ENCODE results near the gene WIPI1. TPM values are rescaled to one million over a fixed set of nuclear protein-coding genes. Genes with fewer than 3 reads are reported as not detected.

The WIPI1 gene
- total and polyA plus RNA-seq, 10 of the 15 experiments (the other 5 are each of a cell fraction or from before 2014, with no cell fraction given): 6.5 to 44.5 (median 26.2) TPM

DNA sequence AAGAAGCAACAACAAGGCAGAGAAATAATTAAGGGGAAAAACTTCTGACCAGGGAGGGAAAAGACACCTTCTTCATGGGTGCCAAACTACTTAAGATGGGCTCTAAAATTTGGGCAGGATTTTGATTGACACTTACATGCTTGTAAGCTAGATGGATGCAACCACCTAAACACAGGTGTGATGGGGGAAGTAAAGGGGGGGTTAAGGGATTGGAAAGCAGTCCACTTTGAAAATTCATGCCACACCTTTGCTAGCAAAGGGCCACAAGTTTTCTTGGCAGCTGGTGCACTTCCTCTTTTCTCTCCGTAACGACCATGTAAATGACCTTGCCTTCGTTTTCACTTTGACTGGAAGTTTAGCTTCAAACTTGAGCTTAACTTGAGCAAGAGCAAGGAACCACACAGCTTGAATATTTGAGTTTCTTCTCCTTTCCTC, 40.6 kb upstream of the WIPI1 start:
- Histone ChIP-seq H3K4me1 (ENCODE audit: control insufficient read depth, insufficient read depth, low read length) (peaks cover 26% of the 10 kb centered on the region), H3K4me2 (ENCODE audit: control insufficient read depth, insufficient read depth) (peak overlapping the region; percentile 84), H3K27me3 (replicated peaks in 1 of 2; ENCODE audit: control insufficient read depth in 2 of 2, insufficient read depth in 2 of 2, low read length in 1 of 2) (no peaks in the 10 kb centered on the region), H2AFZ (ENCODE audit: control insufficient read depth, low read depth, low read length) (no peak overlapping the region; the same call in 1 of the 2 replicates), H3K27ac (ENCODE audit: control insufficient read depth, insufficient read depth) (peak overlapping the region; percentile 82), H3K9ac (ENCODE audit: control insufficient read depth, insufficient read depth, low read length) (no peak overlapping the region), H3K9me3 (replicated peaks; ENCODE audit: control insufficient read depth, insufficient read depth, low read length) (no peaks in the 10 kb centered on the region), H4K20me1 (ENCODE audit: control insufficient read depth, insufficient read depth) (no peaks in the 10 kb centered on the region), H3K4me3 (peak overlapping the region; percentile 18; the same call in 1 of the 2 replicates), H3K36me3 (ENCODE audit: control insufficient read depth in 2 of 2, insufficient read depth in 2 of 2, low read length in 1 of 2) (no peaks in the 10 kb centered on the region), H3K79me2 (ENCODE audit: control insufficient read depth, insufficient read depth, low read length) (no peaks in the 10 kb centered on the region)
- DNase-seq (ENCODE audit: low read depth, low spot score) (peak; percentile 94), FAIRE-seq (peak; percentile 98), ATAC-seq (peak; percentile 94)
- intact Hi-C loops (cut with micrococcal nuclease; ENCODE audit: unreplicated experiment) (loop anchor here (1.0 kb wide), 1 partner anchor 14 kb away; the partner anchor contains the start of gene PRKAR1A), in situ Hi-C loops (cut with MboI) (no loop called here)
- POLR2A ChIA-PET: interaction anchor here (0.6 to 4.4 kb wide), 14 partner anchors 9 to 327 kb away, joined by 3 to 46 read pairs (median 5); partner anchors contain the start of gene PRKAR1A
- SMC1A ChIA-PET (ENCODE audit: uncharacterized antibody, unreplicated experiment): interaction anchor here (0.6 to 8.3 kb wide), 26 partner anchors 9 to 727 kb away, joined by 3 to 97 read pairs (median 5); partner anchors contain the start of gene PRKAR1A
- WGBS (ENCODE audit: insufficient coverage, insufficient replicate concordance, low lambda C conversion rate, missing lambda C conversion rate): 0% methylated on average over 3 of the region's 3 CpGs
- CTCF ChIA-PET: interaction anchor here (0.9 to 6.2 kb wide), 20 partner anchors 9 to 478 kb away, joined by 3 to 59 read pairs (median 4); partner anchors contain the start of genes PRKAR1A and WIPI1
- RAD21 ChIA-PET (ENCODE audit: unreplicated experiment): interaction anchor here (0.6 to 3.1 kb wide), 14 partner anchors 9 to 848 kb away, joined by 3 to 43 read pairs (median 4); partner anchors contain the start of genes AMZ2, PRKAR1A and WIPI1
- no TSS peak for BruUV-seq (replicated peaks)
- TF ChIP-seq CHD4 (IDR thresholded peaks at IDR 0.05): no peak
- no peak for TF ChIP-seq ZNF384 (IDR thresholded peaks at IDR 0.05; ENCODE audit: borderline replicate concordance, low read depth, low read length)
- TF ChIP-seq, protein P1, sequence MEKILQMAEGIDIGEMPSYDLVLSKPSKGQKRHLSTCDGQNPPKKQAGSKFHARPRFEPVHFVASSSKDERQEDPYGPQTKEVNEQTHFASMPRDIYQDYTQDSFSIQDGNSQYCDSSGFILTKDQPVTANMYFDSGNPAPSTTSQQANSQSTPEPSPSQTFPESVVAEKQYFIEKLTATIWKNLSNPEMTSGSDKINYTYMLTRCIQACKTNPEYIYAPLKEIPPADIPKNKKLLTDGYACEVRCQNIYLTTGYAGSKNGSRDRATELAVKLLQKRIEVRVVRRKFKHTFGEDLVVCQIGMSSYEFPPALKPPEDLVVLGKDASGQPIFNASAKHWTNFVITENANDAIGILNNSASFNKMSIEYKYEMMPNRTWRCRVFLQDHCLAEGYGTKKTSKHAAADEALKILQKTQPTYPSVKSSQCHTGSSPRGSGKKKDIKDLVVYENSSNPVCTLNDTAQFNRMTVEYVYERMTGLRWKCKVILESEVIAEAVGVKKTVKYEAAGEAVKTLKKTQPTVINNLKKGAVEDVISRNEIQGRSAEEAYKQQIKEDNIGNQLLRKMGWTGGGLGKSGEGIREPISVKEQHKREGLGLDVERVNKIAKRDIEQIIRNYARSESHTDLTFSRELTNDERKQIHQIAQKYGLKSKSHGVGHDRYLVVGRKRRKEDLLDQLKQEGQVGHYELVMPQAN (conservative IDR thresholded peaks at IDR 0.05): peak; percentile 49; the same call in 1 of the 2 replicates
- peak; percentile 80 for TF ChIP-seq ATF7 (IDR thresholded peaks at IDR 0.05; ENCODE audit: low read depth)
- TF ChIP-seq, protein P2, sequence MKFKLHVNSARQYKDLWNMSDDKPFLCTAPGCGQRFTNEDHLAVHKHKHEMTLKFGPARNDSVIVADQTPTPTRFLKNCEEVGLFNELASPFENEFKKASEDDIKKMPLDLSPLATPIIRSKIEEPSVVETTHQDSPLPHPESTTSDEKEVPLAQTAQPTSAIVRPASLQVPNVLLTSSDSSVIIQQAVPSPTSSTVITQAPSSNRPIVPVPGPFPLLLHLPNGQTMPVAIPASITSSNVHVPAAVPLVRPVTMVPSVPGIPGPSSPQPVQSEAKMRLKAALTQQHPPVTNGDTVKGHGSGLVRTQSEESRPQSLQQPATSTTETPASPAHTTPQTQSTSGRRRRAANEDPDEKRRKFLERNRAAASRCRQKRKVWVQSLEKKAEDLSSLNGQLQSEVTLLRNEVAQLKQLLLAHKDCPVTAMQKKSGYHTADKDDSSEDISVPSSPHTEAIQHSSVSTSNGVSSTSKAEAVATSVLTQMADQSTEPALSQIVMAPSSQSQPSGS (IDR thresholded peaks at IDR 0.05; ENCODE audit: low read length): peak; percentile 81; the same call in 1 of the 2 replicates
- TF ChIP-seq, protein P3, sequence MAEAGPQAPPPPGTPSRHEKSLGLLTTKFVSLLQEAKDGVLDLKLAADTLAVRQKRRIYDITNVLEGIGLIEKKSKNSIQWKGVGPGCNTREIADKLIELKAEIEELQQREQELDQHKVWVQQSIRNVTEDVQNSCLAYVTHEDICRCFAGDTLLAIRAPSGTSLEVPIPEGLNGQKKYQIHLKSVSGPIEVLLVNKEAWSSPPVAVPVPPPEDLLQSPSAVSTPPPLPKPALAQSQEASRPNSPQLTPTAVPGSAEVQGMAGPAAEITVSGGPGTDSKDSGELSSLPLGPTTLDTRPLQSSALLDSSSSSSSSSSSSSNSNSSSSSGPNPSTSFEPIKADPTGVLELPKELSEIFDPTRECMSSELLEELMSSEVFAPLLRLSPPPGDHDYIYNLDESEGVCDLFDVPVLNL (IDR thresholded peaks at IDR 0.05; ENCODE audit: low read depth, low read length): peak; percentile 9; the same call in 1 of the 2 replicates
- TF ChIP-seq MEF2B (IDR thresholded peaks at IDR 0.05; ENCODE audit: partially characterized antibody, poor library complexity, severe bottlenecking): peak; percentile 66
- TF ChIP-seq, protein P4, sequence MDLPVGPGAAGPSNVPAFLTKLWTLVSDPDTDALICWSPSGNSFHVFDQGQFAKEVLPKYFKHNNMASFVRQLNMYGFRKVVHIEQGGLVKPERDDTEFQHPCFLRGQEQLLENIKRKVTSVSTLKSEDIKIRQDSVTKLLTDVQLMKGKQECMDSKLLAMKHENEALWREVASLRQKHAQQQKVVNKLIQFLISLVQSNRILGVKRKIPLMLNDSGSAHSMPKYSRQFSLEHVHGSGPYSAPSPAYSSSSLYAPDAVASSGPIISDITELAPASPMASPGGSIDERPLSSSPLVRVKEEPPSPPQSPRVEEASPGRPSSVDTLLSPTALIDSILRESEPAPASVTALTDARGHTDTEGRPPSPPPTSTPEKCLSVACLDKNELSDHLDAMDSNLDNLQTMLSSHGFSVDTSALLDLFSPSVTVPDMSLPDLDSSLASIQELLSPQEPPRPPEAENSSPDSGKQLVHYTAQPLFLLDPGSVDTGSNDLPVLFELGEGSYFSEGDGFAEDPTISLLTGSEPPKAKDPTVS (IDR thresholded peaks at IDR 0.05; ENCODE audit: low read depth, low read length): no peak
- peak; percentile 84 for TF ChIP-seq NR2F1 (conservative IDR thresholded peaks at IDR 0.05)
- TF ChIP-seq ETV6 (conservative IDR thresholded peaks at IDR 0.05 in 1 of 2, IDR thresholded peaks at IDR 0.05 in 1 of 2; ENCODE audit: borderline replicate concordance in 1 of 2, low read depth in 1 of 2): peak in 1 of 2 experiments; percentile 81; a peak in 2 of 4 replicates
- TF ChIP-seq POU2F2 (IDR thresholded peaks at IDR 0.05; ENCODE audit: borderline replicate concordance, low read depth, low read length): peak; percentile 91; the same call in 2 of the 3 replicates
- no peak for TF ChIP-seq PAX8 (IDR thresholded peaks at IDR 0.05)
- TF ChIP-seq STAT1 (conservative IDR thresholded peaks at IDR 0.05): peak; percentile 72; the same call in 1 of the 2 replicates
- no peak for TF ChIP-seq POLR2AphosphoS2 (IDR thresholded peaks at IDR 0.05; ENCODE audit: low read depth, low read length)
- TF ChIP-seq, protein P5, sequence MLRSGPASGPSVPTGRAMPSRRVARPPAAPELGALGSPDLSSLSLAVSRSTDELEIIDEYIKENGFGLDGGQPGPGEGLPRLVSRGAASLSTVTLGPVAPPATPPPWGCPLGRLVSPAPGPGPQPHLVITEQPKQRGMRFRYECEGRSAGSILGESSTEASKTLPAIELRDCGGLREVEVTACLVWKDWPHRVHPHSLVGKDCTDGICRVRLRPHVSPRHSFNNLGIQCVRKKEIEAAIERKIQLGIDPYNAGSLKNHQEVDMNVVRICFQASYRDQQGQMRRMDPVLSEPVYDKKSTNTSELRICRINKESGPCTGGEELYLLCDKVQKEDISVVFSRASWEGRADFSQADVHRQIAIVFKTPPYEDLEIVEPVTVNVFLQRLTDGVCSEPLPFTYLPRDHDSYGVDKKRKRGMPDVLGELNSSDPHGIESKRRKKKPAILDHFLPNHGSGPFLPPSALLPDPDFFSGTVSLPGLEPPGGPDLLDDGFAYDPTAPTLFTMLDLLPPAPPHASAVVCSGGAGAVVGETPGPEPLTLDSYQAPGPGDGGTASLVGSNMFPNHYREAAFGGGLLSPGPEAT (IDR thresholded peaks at IDR 0.05; ENCODE audit: low read depth): peak; percentile 92
